GM12874 (cell line): ENCODE measurements around the gene NT5C3B.

Source experiments
- CTCF ChIP-seq: IDR thresholded peaks from 2 replicates; pipeline ENCODE4 v1.5.1; 2011; ENCODE audit warnings: low read depth, mild to moderate bottlenecking, control low read depth, low read length, moderate library complexity; ENCODE audit not compliant: insufficient read depth

Gene NT5C3B

GRCh38 chr17:41835800-41836549, at the start of gene NT5C3B:
NT5C3B (minus strand) TSS chr17:41836232; CDS start chr17:41836193, 39 bp downstream.
- no peak for TF ChIP-seq CTCF

GRCh38 chr17:41885733-41886132, 49.7 kb upstream of the NT5C3B start:
- TF ChIP-seq CTCF = 0 out of 2 replicates have a peak, but pooled peaks have one; percentile 11

- no peak for TF ChIP-seq CTCF
These were observed 46.7 kb upstream of the NT5C3B start for GRCh38 chr17:41882756-41883155.

GRCh38 chr17:41880130-41880529, 44.1 kb upstream of the NT5C3B start:
- no peak for TF ChIP-seq CTCF

- TF ChIP-seq CTCF = no peak
These were observed 37.7 kb upstream of the NT5C3B start for GRCh38 chr17:41873559-41874292.

GRCh38 chr17:41871789-41872188, 35.8 kb upstream of the NT5C3B start:
- TF ChIP-seq CTCF = no peak

- TF ChIP-seq CTCF = no peak
These were observed 34.6 kb upstream of the NT5C3B start for GRCh38 chr17:41870627-41871026.
